ENCODE data around the gene MYO18B.

MYO18B gene

GRCh38 chr22:25874327-25874726 is 132.3 kb downstream of the MYO18B start:
- H3K4me3 ChIP-seq (ENCODE audit: low read depth, low read length) = no peak overlapping the region
- TF ChIP-seq, protein P1, sequence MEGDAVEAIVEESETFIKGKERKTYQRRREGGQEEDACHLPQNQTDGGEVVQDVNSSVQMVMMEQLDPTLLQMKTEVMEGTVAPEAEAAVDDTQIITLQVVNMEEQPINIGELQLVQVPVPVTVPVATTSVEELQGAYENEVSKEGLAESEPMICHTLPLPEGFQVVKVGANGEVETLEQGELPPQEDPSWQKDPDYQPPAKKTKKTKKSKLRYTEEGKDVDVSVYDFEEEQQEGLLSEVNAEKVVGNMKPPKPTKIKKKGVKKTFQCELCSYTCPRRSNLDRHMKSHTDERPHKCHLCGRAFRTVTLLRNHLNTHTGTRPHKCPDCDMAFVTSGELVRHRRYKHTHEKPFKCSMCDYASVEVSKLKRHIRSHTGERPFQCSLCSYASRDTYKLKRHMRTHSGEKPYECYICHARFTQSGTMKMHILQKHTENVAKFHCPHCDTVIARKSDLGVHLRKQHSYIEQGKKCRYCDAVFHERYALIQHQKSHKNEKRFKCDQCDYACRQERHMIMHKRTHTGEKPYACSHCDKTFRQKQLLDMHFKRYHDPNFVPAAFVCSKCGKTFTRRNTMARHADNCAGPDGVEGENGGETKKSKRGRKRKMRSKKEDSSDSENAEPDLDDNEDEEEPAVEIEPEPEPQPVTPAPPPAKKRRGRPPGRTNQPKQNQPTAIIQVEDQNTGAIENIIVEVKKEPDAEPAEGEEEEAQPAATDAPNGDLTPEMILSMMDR (IDR thresholded peaks at IDR 0.05; ENCODE audit: low read depth, low read length, missing control alignments) = no peak
- no peak for DNase-seq (ENCODE audit: low read depth)

GRCh38 chr22:25875461-25875860 is 133.5 kb downstream of the MYO18B start:
- no peak for DNase-seq (ENCODE audit: low read depth)
- TF ChIP-seq, protein P1 (IDR thresholded peaks at IDR 0.05; ENCODE audit: low read depth, low read length, missing control alignments) = no peak
- H3K4me3 ChIP-seq (ENCODE audit: low read depth, low read length) = no peak overlapping the region

DNA sequence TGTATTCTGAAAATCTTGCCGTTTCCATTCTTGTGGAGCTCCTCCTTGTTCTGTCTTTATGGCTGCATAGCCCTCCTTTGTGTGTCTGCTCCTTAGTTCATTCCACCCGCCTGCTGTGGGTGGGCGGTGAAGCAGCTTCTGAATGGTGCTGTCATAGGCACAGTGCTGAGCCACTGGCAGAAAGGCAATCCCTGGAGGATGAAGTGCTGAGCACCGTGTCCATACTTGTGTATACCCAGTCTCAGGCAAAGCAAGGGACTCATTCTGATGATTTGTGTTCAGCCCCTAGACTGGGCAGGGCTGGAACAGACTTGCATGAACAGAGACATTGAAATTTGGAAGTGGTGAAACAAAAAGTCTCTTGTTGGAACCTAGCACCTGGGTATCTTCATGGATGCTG is 134.9 kb downstream of the MYO18B start:
- no peak overlapping the region for H3K4me3 ChIP-seq (ENCODE audit: low read depth, low read length)
- no peak for DNase-seq (ENCODE audit: low read depth)
- TF ChIP-seq, protein P1 (IDR thresholded peaks at IDR 0.05; ENCODE audit: low read depth, low read length, missing control alignments) = no peak

- TF ChIP-seq, protein P1 (IDR thresholded peaks at IDR 0.05; ENCODE audit: low read depth, low read length, missing control alignments) = no peak
- H3K4me3 ChIP-seq (ENCODE audit: low read depth, low read length) = no peak overlapping the region
- no peak for DNase-seq (ENCODE audit: low read depth)
These were observed 136.9 kb downstream of the MYO18B start for GRCh38 chr22:25878933-25879332.

DNA sequence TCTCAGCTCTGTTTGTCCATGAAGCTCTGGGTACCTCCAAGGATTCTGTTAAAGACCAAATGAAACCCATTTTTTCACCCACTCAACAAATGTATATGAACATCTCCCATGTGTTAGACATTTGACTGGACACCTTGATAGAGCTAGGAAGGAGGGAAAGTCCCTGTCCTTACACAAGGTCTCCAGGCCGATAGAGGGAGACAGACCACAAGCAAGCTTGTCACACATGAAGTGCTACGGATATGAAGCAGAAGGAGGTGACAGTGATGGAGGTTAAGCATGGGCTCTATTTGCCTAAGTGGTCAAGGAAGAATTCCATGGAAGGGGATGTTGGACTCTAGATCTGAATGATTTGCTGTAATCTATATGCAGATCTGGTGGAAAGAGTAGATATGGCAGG is 138.5 kb downstream of the MYO18B start:
- TF ChIP-seq, protein P1 (IDR thresholded peaks at IDR 0.05; ENCODE audit: low read depth, low read length, missing control alignments) = peak; percentile 68
- DNase-seq (ENCODE audit: low read depth) = no peak
- no peak overlapping the region for H3K4me3 ChIP-seq (ENCODE audit: low read depth, low read length)

DNA sequence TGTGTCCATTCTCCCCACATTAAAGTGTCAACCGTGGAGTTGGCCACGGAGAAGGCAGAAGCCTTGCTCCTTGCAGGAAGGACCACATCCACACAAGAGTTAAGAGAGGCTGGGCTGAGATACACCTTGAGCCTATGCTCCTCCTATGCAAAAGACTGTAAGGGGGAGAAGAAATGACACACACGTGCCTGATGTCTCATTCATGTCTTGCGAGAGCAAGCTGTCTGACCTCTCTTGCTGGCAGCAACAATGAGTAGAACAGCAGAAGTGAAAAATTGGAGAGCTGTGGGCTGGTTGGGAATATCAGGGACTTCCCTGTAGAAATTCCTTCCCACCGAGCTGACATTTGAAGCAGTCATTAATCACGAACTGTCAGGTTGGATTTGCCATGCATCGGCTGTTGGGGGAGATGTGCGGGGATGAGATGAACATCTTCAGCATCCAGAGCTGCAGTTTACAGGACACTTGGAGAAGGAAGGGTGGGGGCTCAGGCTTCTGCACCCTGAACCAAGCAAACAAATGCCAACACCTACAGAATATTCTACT is 139.3 kb downstream of the MYO18B start:
- TF ChIP-seq, protein P1 (IDR thresholded peaks at IDR 0.05; ENCODE audit: low read depth, low read length, missing control alignments) = no peak
- no peak for DNase-seq (ENCODE audit: low read depth)
- H3K4me3 ChIP-seq (ENCODE audit: low read depth, low read length) = no peak overlapping the region

DNA sequence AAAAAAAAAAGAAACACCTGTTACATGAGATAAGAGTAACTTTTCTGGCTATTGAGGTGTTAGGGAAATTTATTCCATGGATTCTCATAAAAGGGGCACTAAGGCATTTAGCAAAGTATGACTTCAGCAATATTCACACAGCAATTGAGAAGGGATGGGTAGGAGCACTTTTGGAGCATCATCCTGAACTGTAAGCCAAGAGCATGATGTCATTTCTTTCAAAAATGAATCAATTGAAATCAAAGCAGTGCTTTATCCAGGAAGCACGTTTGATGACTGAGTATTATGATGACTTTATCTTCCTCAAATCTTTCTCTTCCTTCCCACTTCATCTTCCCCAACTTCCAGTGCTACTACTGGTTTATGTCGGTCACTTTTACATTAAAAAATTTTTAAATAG is 140.4 kb downstream of the MYO18B start:
- no peak for DNase-seq (ENCODE audit: low read depth)
- TF ChIP-seq, protein P1 (IDR thresholded peaks at IDR 0.05; ENCODE audit: low read depth, low read length, missing control alignments) = no peak
- no peak overlapping the region for H3K4me3 ChIP-seq (ENCODE audit: low read depth, low read length)

All from GM12864 (cell line).